NB4 (cell line): ENCODE measurements around the gene METTL25B.

ENCODE experiments used
- DNase-seq: peaks from one replicate; pipeline ENCODE4 v3.0.0; 2010; ENCODE audit warnings: low read depth
- H3K4me3 ChIP-seq: one replicate; pipeline ENCODE4 v1.5.1; 2011; ENCODE audit warnings: mild to moderate bottlenecking, low read depth, low read length, moderate library complexity
- CTCF ChIP-seq: IDR thresholded peaks from one replicate; pipeline ENCODE4 v1.5.1; 2012; ENCODE audit warnings: low read depth, low read length
- MAX ChIP-seq: IDR thresholded peaks from 2 replicates; pipeline ENCODE4 v1.6.1; 2011; ENCODE audit warnings: low read depth, low read length
- MYC ChIP-seq: IDR thresholded peaks from 2 replicates; pipeline ENCODE4 v1.6.1; 2011; ENCODE audit warnings: low read depth, low read length
- POLR2A ChIP-seq: IDR thresholded peaks from 2 replicates; pipeline ENCODE4 v1.6.1; 2011; ENCODE audit warnings: mild to moderate bottlenecking; ENCODE audit not compliant: insufficient read length; ENCODE audit errors: extremely low read depth

METTL25B gene

GRCh38 chr1:156746728-156747631, 18.7 kb downstream of the METTL25B start:
- peak; percentile 77 for DNase-seq
- peak overlapping the region; percentile 99 for H3K4me3 ChIP-seq
- TF ChIP-seq POLR2A, result no peak
- TF ChIP-seq CTCF, result peak; percentile 23
- TF ChIP-seq MYC, result no peak

- no peak for DNase-seq
- TF ChIP-seq MYC (no peak), CTCF (no peak), POLR2A (no peak), MAX (no peak)
These were observed 19.7 kb downstream of the METTL25B start for GRCh38 chr1:156747742-156748669.

GRCh38 chr1:156748670-156749418, 20.6 kb downstream of the METTL25B start:
- TF ChIP-seq POLR2A (no peak), MAX (peak; percentile 74), CTCF (no peak), MYC (no peak)
- peak; percentile 71 for DNase-seq
- H3K4me3 ChIP-seq, result peak overlapping the region; percentile 99

More at GRCh38 chr1:156747742-156748669, 19.7 kb downstream of the METTL25B start:
- peak overlapping the region; percentile 99 for H3K4me3 ChIP-seq

GRCh38 chr1:156749419-156750118, 21.3 kb downstream of the METTL25B start:
- TF ChIP-seq MAX, result no peak
- TF ChIP-seq POLR2A, result no peak
- no peak for TF ChIP-seq MYC
- no peak for TF ChIP-seq CTCF
- peak; percentile 59 for DNase-seq
- H3K4me3 ChIP-seq, result peak overlapping the region; percentile 99

GRCh38 chr1:156750191-156750672, 22.0 kb downstream of the METTL25B start:
- H3K4me3 ChIP-seq, result peak overlapping the region; percentile 99
- TF ChIP-seq MYC (peak; percentile 54), MAX (peak; percentile 46; the same call in 1 of the 2 replicates), CTCF (no peak), POLR2A (no peak)
- peak; percentile 88 for DNase-seq
